Measurements from ENCODE around the gene HECTD4. TPM values are rescaled to one million over a fixed set of nuclear protein-coding genes. Genes with fewer than 3 reads are reported as not detected.

The HECTD4 gene
- total and polyA plus RNA-seq, 2 of the 4 experiments (the other 2 are of a cell fraction): 12.9 to 13.0 TPM

GRCh38 chr12:112182499-112182898 is 199.7 kb downstream of the HECTD4 start:
- no peak overlapping the region for H4K8ac ChIP-seq (ENCODE audit: low read depth in 2 of 2, low read length in 2 of 2)
- BruUV-seq (replicated peaks): no TSS peak
- no peak overlapping the region for H2AK5ac ChIP-seq (ENCODE audit: low read depth, low read length)
- peak overlapping the region; percentile 55; the same call in 1 of the 2 replicates for H3K27ac ChIP-seq (ENCODE audit: insufficient read depth, low read length)
- no peak overlapping the region for H3K4me3 ChIP-seq (ENCODE audit: insufficient read depth, low read depth, low read length)
- no peak overlapping the region for H2BK15ac ChIP-seq (ENCODE audit: low read depth, low read length)
- peak; percentile 53 for ATAC-seq (ENCODE audit: low read depth)
- H3K4ac ChIP-seq (ENCODE audit: low read depth, low read length): no peak overlapping the region
- in situ Hi-C loops (cut with MboI; ENCODE audit: low sequenced_read_pairs) (no loop called here), dilution Hi-C loops (cut with HindIII; ENCODE audit: low sequenced_read_pairs, unreplicated experiment) (no loop called here), intact Hi-C loops (cut with micrococcal nuclease) (no loop called here)
- no peaks in the 10 kb centered on the region for H3K27me3 ChIP-seq (ENCODE audit: control insufficient read depth, insufficient read depth, low read length)
- peaks cover 0 to 7% of the 10 kb centered on the region in 2 experiments; a peak in 1 of 4 replicates for H3K79me1 ChIP-seq (ENCODE audit: low read depth in 1 of 2, low read length in 2 of 2)
- no peak overlapping the region; the same call in 1 of the 2 replicates for H3K23ac ChIP-seq (ENCODE audit: low read depth, low read length)
- no peak overlapping the region for H2BK20ac ChIP-seq (ENCODE audit: low read depth, low read length)
- no CpG with 5 or more reads among the region's 7 CpGs for WGBS, 2 experiments (ENCODE audit: extremely low coverage in 2 of 2, insufficient read length in 1 of 2)
- H2BK5ac ChIP-seq (ENCODE audit: low read depth, low read length, poor library complexity, severe bottlenecking): peak overlapping the region; percentile 29
- TF ChIP-seq CEBPB (IDR thresholded peaks at IDR 0.05; ENCODE audit: low read depth, low read length) (peak; percentile 55), NFE2L2 (IDR thresholded peaks at IDR 0.05; ENCODE audit: low read depth, low read length) (no peak)
- H3K14ac ChIP-seq (replicated peaks; ENCODE audit: low read depth, low read length): no peak overlapping the region
- peaks cover 8% of the 10 kb centered on the region; the same call in 1 of the 2 replicates for H4K20me1 ChIP-seq (ENCODE audit: insufficient read depth, low read length)
- H2AFZ ChIP-seq (replicated peaks; ENCODE audit: low read length, poor library complexity): no peak overlapping the region
- ChIA-PET POLR2A (ENCODE audit: unreplicated experiment) (interaction anchor here (0.7 kb wide), 1 partner anchor 46 kb away, joined by 4 read pairs; no protein-coding TSS in a partner anchor), CTCF (interaction anchor here (1.1 kb wide), 1 partner anchor 10 kb away, joined by 3 read pairs; no protein-coding TSS in a partner anchor)
- no peak overlapping the region for H2BK120ac ChIP-seq (ENCODE audit: low read depth, low read length)
- H2AK9ac ChIP-seq (replicated peaks; ENCODE audit: low read depth, low read length, poor library complexity): no peak overlapping the region
- H3K9me3 ChIP-seq (ENCODE audit: control insufficient read depth, insufficient read depth, low read length): no peaks in the 10 kb centered on the region
- no peak overlapping the region for H4K91ac ChIP-seq (ENCODE audit: insufficient read depth, low read depth, low read length)
- no peak overlapping the region for H3K9ac ChIP-seq (ENCODE audit: low read depth, low read length)
- H4K5ac ChIP-seq (ENCODE audit: low read depth, low read length): no peak overlapping the region
- H3K9me1 ChIP-seq (ENCODE audit: insufficient read depth, low read length): no peaks in the 10 kb centered on the region; the same call in 1 of the 2 replicates
- H3K56ac ChIP-seq (ENCODE audit: extremely low read depth, insufficient read depth, low read length): no peak overlapping the region
- H3K4me1 ChIP-seq (ENCODE audit: control insufficient read depth, insufficient read depth, low read length): peaks cover 10% of the 10 kb centered on the region
- peaks cover 32% of the 10 kb centered on the region for H3K36me3 ChIP-seq (ENCODE audit: control insufficient read depth, insufficient read depth, low read length)
- DNase-seq: peak; percentile 63
- H3K18ac ChIP-seq (ENCODE audit: low read depth, low read length): no peak overlapping the region
- H3K4me2 ChIP-seq (ENCODE audit: low read depth, low read length): peak overlapping the region; percentile 31; the same call in 1 of the 2 replicates

All from IMR-90 (cell line).